HEK293 (cell line): ENCODE results near the gene KLF7.

Source experiments
- CTCF ChIA-PET: fragments of 350-600 bp; formaldehyde crosslinking; extraction: SDS; loops from one replicate; lab custom pipeline; 2021; ENCODE audit warnings: antibody characterized with exemption; lab: Yijun Ruan, JAX
- POLR2A ChIA-PET: fragments of 300-600 bp; formaldehyde crosslinking; extraction: SDS; loops from one replicate; lab custom pipeline; 2020; ENCODE audit warnings: antibody characterized with exemption, inconsistent platforms; lab: Yijun Ruan, JAX
- H3K27ac ChIP-seq: fragments of 200-500 bp; sonication (Bioruptor generic); 2 replicates; pipeline ENCODE4 v1.5.1; 2014; ENCODE audit warnings: low read depth, low read length, control low read depth, inconsistent platforms; ENCODE audit errors: extremely low read depth
- H3K36me3 ChIP-seq, 2 experiments: fragments of 200-500 bp in 1 of 2; sonication (Bioruptor generic) in 1 of 2; 1 replicate in 1 of 2; 2 replicates in 1 of 2; pipeline ENCODE4 v1.5.1; 2014 to 2017; ENCODE audit warnings: inconsistent platforms in 2 of 2, low read length in 2 of 2; ENCODE audit not compliant: control insufficient read depth in 2 of 2, insufficient read depth in 1 of 2
- H3K4me1 ChIP-seq: fragments of 200-500 bp; sonication (Bioruptor generic); 2 replicates; pipeline ENCODE4 v1.5.1; 2014; ENCODE audit warnings: mild to moderate bottlenecking, low read length, inconsistent platforms; ENCODE audit not compliant: control insufficient read depth, insufficient read depth
- H3K4me3 ChIP-seq: 2 replicates; pipeline ENCODE4 v1.5.1; 2011; ENCODE audit warnings: low read depth, mild to moderate bottlenecking, control low read depth, low read length, moderate library complexity
- H3K9me3 ChIP-seq: fragments of 200-500 bp; sonication (Bioruptor generic); 2 replicates; pipeline ENCODE4 v1.5.1; 2014; ENCODE audit warnings: low read depth, low read length, inconsistent platforms; ENCODE audit not compliant: control insufficient read depth, insufficient read depth
- BCL11A ChIP-seq: fragments of 450-650 bp; formaldehyde crosslinking; IDR thresholded peaks from 2 replicates; pipeline ENCODE4 v1.5.1; 2016; ENCODE audit warnings: low read depth, missing biosample characterization, missing genetic modification characterization
- HOXA7 ChIP-seq: sonication (generic); formaldehyde crosslinking; IDR thresholded peaks from 2 replicates; pipeline ENCODE4 v1.8.1; 2022; ENCODE audit warnings: missing genetic modification reagents, borderline replicate concordance
- KLF1 ChIP-seq: fragments of 450-650 bp; formaldehyde crosslinking; IDR thresholded peaks from 2 replicates; pipeline ENCODE4 v1.5.1; 2016; ENCODE audit warnings: missing biosample characterization, missing genetic modification characterization
- KLF9 ChIP-seq: fragments of 450-650 bp; formaldehyde crosslinking; IDR thresholded peaks from 2 replicates; pipeline ENCODE4 v1.5.1; 2016; ENCODE audit warnings: missing biosample characterization, missing genetic modification characterization, low read depth
- PRDM10 ChIP-seq: fragments of 450-650 bp; formaldehyde crosslinking; IDR thresholded peaks from 2 replicates; pipeline ENCODE4 v1.5.1; 2016; ENCODE audit warnings: missing biosample characterization, missing genetic modification characterization
- PRDM4 ChIP-seq: fragments of 450-650 bp; formaldehyde crosslinking; IDR thresholded peaks from 2 replicates; pipeline ENCODE4 v1.5.1; 2017; ENCODE audit warnings: missing biosample characterization, missing genetic modification characterization
- REST ChIP-seq: fragments of 450-650 bp; formaldehyde crosslinking; IDR thresholded peaks from 2 replicates; pipeline ENCODE4 v1.5.1; 2016; ENCODE audit warnings: missing biosample characterization, missing genetic modification characterization
- SCRT1 ChIP-seq: fragments of 450-650 bp; formaldehyde crosslinking; IDR thresholded peaks from 2 replicates; pipeline ENCODE4 v1.5.1; 2016; ENCODE audit warnings: missing biosample characterization, missing genetic modification characterization, borderline replicate concordance
- SETDB1 ChIP-seq: IDR thresholded peaks from one replicate; pipeline ENCODE4 v1.6.1; 2017; ENCODE audit warnings: mild to moderate bottlenecking, low read length, moderate library complexity, mixed read lengths; ENCODE audit not compliant: insufficient read length
- SP7 ChIP-seq: fragments of 450-650 bp; formaldehyde crosslinking; IDR thresholded peaks from 2 replicates; pipeline ENCODE4 v1.5.1; 2016; ENCODE audit warnings: missing biosample characterization, missing genetic modification characterization
- ZBTB48 ChIP-seq: fragments of 450-650 bp; formaldehyde crosslinking; IDR thresholded peaks from 2 replicates; pipeline ENCODE4 v1.5.1; 2016; ENCODE audit warnings: missing biosample characterization, missing genetic modification characterization
- ZBTB8A ChIP-seq: fragments of 450-650 bp; formaldehyde crosslinking; IDR thresholded peaks from 2 replicates; pipeline ENCODE4 v1.5.1; 2016; ENCODE audit warnings: missing biosample characterization, missing genetic modification characterization
- ZFHX2 ChIP-seq: fragments of 450-650 bp; formaldehyde crosslinking; conservative IDR thresholded peaks from 2 replicates; pipeline ENCODE4 v1.5.1; 2016; ENCODE audit warnings: missing biosample characterization, missing genetic modification characterization
- ZFP41 ChIP-seq: fragments of 450-650 bp; formaldehyde crosslinking; IDR thresholded peaks from 2 replicates; pipeline ENCODE4 v1.5.1; 2016; ENCODE audit warnings: missing biosample characterization, missing genetic modification characterization, borderline replicate concordance
- ZNF140 ChIP-seq: fragments of 450-650 bp; formaldehyde crosslinking; IDR thresholded peaks from 2 replicates; pipeline ENCODE4 v1.5.1; 2016; ENCODE audit warnings: missing biosample characterization, missing genetic modification characterization
- ZNF175 ChIP-seq: fragments of 450-650 bp; formaldehyde crosslinking; IDR thresholded peaks from 2 replicates; pipeline ENCODE4 v1.5.1; 2016; ENCODE audit warnings: missing biosample characterization, missing genetic modification characterization
- ZNF19 ChIP-seq: fragments of 450-650 bp; formaldehyde crosslinking; IDR thresholded peaks from 2 replicates; pipeline ENCODE4; 2016; ENCODE audit warnings: missing biosample characterization, missing genetic modification characterization, low read depth
- ZNF223 ChIP-seq: fragments of 450-650 bp; formaldehyde crosslinking; IDR thresholded peaks from 2 replicates; pipeline ENCODE4 v1.5.1; 2016; ENCODE audit warnings: missing biosample characterization, missing genetic modification characterization
- ZNF302 ChIP-seq: fragments of 450-650 bp; formaldehyde crosslinking; IDR thresholded peaks from 2 replicates; pipeline ENCODE4 v1.5.1; 2016; ENCODE audit warnings: missing biosample characterization, missing genetic modification characterization, low read depth
- ZNF473 ChIP-seq: fragments of 450-650 bp; formaldehyde crosslinking; IDR thresholded peaks from 2 replicates; pipeline ENCODE4 v1.5.1; 2017; ENCODE audit warnings: missing biosample characterization, missing genetic modification characterization
- ZNF561 ChIP-seq: fragments of 450-650 bp; IDR thresholded peaks from 2 replicates; pipeline ENCODE4 v1.5.1; 2018; ENCODE audit warnings: missing biosample characterization, missing genetic modification characterization, borderline replicate concordance
- ZNF571 ChIP-seq: fragments of 450-650 bp; formaldehyde crosslinking; IDR thresholded peaks from 2 replicates; pipeline ENCODE4 v1.5.0; 2017; ENCODE audit warnings: missing biosample characterization, missing genetic modification characterization
- ZNF621 ChIP-seq: fragments of 450-650 bp; formaldehyde crosslinking; IDR thresholded peaks from 2 replicates; pipeline ENCODE4 v1.5.1; 2017; ENCODE audit warnings: missing biosample characterization, missing genetic modification characterization
- TF ChIP-seq, protein P1 (sequence below): fragments of 450-650 bp; formaldehyde crosslinking; IDR thresholded peaks from 2 replicates; pipeline ENCODE4 v1.5.1; 2016; ENCODE audit warnings: missing biosample characterization, missing genetic modification characterization, borderline replicate concordance

The KLF7 gene

DNA sequence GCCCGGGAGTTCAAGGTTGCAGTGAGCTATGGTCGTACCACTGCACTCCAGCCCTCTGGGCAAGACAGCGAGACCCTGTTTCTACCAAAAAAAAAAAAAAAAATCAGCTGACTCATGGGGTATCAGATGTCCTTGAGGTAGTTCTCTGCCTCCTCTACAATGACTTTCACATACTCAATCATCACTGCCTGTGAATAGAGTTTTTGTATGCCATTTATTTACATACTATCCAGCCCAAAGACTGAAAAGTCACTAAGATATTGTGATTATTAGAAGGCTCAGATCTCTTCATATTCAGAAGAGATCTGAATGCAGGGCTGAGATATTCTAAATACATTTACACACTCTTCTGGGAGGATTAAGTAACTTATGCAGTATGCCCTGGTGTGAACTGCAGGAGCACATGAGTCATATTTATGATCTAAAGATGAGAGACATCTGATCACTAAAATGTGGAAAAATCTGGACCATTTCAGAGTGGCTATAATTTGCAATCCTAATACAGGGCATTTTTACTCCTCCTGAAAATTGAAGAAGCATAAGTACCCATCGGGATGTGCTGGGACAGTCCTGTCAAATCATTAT is 38.9 kb downstream of the KLF7 start:
- H3K4me3 ChIP-seq: no peak overlapping the region
- no peaks in the 10 kb centered on the region for H3K9me3 ChIP-seq
- peaks cover 0 to 3% of the 10 kb centered on the region in 2 experiments; a peak in 1 of 3 replicates for H3K36me3 ChIP-seq
- no peak overlapping the region for H3K27ac ChIP-seq
- POLR2A ChIA-PET: no interaction called here
- CTCF ChIA-PET: no interaction called here
- peaks cover 9% of the 10 kb centered on the region for H3K4me1 ChIP-seq
- TF ChIP-seq ZNF621 (tag by site-specific recombination) (no peak), SCRT1 (tag by site-specific recombination) (no peak), ZNF223 (no peak), ZNF473 (no peak), ZFP41 (no peak), ZFHX2 (no peak), BCL11A (tag by site-specific recombination) (no peak), HOXA7 (no peak), ZNF571 (tag by site-specific recombination) (no peak), SP7 (tag by site-specific recombination) (no peak), ZNF140 (tag by site-specific recombination) (no peak)
- TF ChIP-seq, protein P1, sequence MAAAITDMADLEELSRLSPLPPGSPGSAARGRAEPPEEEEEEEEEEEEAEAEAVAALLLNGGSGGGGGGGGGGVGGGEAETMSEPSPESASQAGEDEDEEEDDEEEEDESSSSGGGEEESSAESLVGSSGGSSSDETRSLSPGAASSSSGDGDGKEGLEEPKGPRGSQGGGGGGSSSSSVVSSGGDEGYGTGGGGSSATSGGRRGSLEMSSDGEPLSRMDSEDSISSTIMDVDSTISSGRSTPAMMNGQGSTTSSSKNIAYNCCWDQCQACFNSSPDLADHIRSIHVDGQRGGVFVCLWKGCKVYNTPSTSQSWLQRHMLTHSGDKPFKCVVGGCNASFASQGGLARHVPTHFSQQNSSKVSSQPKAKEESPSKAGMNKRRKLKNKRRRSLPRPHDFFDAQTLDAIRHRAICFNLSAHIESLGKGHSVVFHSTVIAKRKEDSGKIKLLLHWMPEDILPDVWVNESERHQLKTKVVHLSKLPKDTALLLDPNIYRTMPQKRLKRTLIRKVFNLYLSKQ (tag by site-specific recombination): no peak

GRCh38 chr2:207123776-207124391 is 41.9 kb downstream of the KLF7 start:
- POLR2A ChIA-PET: interaction anchor here (0.9 to 1.0 kb wide), 2 partner anchors 40 to 42 kb away, joined by 3 to 6 read pairs; partner anchors contain the start of gene KLF7
- peaks cover 0 to 3% of the 10 kb centered on the region in 2 experiments; a peak in 1 of 3 replicates for H3K36me3 ChIP-seq
- H3K4me3 ChIP-seq: no peak overlapping the region
- no peak overlapping the region for H3K27ac ChIP-seq
- no peaks in the 10 kb centered on the region for H3K9me3 ChIP-seq
- peaks cover 14% of the 10 kb centered on the region for H3K4me1 ChIP-seq
- CTCF ChIA-PET: interaction anchor here (0.9 kb wide), 1 partner anchor 32 kb away, joined by 3 read pairs; no protein-coding TSS in a partner anchor
- TF ChIP-seq ZNF302 (tag by site-specific recombination) (no peak), ZNF175 (tag by site-specific recombination) (no peak), ZBTB8A (tag by site-specific recombination) (no peak), PRDM10 (tag by site-specific recombination) (no peak), REST (no peak), PRDM4 (no peak), ZNF561 (tag by site-specific recombination) (no peak), SETDB1 (no peak), KLF9 (tag by site-specific recombination) (no peak), ZNF19 (tag by site-specific recombination) (no peak), KLF1 (tag by site-specific recombination) (no peak), ZBTB48 (no peak)
